Upper lobe of left lung (tissue), 4 donors: ENCODE measurements around the gene DIO3.

Experiments used
- CTCF ChIP-seq, 6 experiments: fragments of 450-650 bp in 4 of 6; fragments of 200-600 bp in 2 of 6; sonication (generic) in 2 of 6; IDR thresholded peaks; one replicate each; pipeline ENCODE4 v1.5.1; 2016 to 2019; ENCODE audit warnings: antibody characterized with exemption in 6 of 6
- POLR2AphosphoS5 ChIP-seq, 2 donors: sonication (generic); formaldehyde crosslinking; IDR thresholded peaks; one replicate each; pipeline ENCODE4 v1.5.1; 2017; ENCODE audit warnings: antibody characterized with exemption in 2 of 2

- TF ChIP-seq CTCF (IDR thresholded peaks at IDR 0.05) (no peak), POLR2AphosphoS5 (IDR thresholded peaks at IDR 0.05) (no peak)
These were observed 33.3 kb upstream of the DIO3 start for GRCh38 chr14:101527987-101528386.
